HUES6 (cell line): Measurements from ENCODE around the gene CFAP20DC.

Experiments used
- H3K27ac ChIP-seq: 2 replicates; pipeline ENCODE4 v1.7.0; 2013; ENCODE audit warnings: low read depth, mild to moderate bottlenecking, low read length, inconsistent platforms
- H3K27me3 ChIP-seq: 2 replicates; pipeline ENCODE4 v1.6.1; 2013; ENCODE audit warnings: low read length; ENCODE audit not compliant: control insufficient read depth, insufficient read depth
- H3K36me3 ChIP-seq: 2 replicates; pipeline ENCODE4 v1.6.1; 2013; ENCODE audit warnings: low read length; ENCODE audit not compliant: control insufficient read depth, insufficient read depth
- H3K4me1 ChIP-seq: 2 replicates; pipeline ENCODE4 v1.6.1; 2013; ENCODE audit warnings: low read length; ENCODE audit not compliant: control insufficient read depth, insufficient read depth
- H3K4me3 ChIP-seq: 2 replicates; pipeline ENCODE4 v1.5.1; 2013; ENCODE audit warnings: low read depth, low read length
- H3K9ac ChIP-seq: one replicate; pipeline ENCODE4 v1.6.1; 2013; ENCODE audit warnings: mild to moderate bottlenecking, low read length
- H3K9me3 ChIP-seq: 2 replicates; pipeline ENCODE4 v1.6.1; 2013; ENCODE audit warnings: low read depth, low read length; ENCODE audit not compliant: control insufficient read depth, insufficient read depth

The CFAP20DC gene

GRCh38 chr3:58996730-58997129, 53.1 kb downstream of the CFAP20DC start:
- H3K27me3 ChIP-seq: no peaks in the 10 kb centered on the region
- no peak overlapping the region for H3K27ac ChIP-seq
- H3K4me1 ChIP-seq: no peaks in the 10 kb centered on the region; the same call in none of the 2 replicates
- no peaks in the 10 kb centered on the region for H3K9me3 ChIP-seq
- no peaks in the 10 kb centered on the region for H3K36me3 ChIP-seq
- no peak overlapping the region for H3K9ac ChIP-seq
- H3K4me3 ChIP-seq: no peak overlapping the region

GRCh38 chr3:58994746-58995330, 55.0 kb downstream of the CFAP20DC start:
- H3K9ac ChIP-seq: no peak overlapping the region
- H3K4me3 ChIP-seq: no peak overlapping the region
- no peaks in the 10 kb centered on the region for H3K9me3 ChIP-seq
- no peaks in the 10 kb centered on the region; the same call in none of the 2 replicates for H3K4me1 ChIP-seq
- H3K27ac ChIP-seq: no peak overlapping the region
- H3K27me3 ChIP-seq: no peaks in the 10 kb centered on the region
- H3K36me3 ChIP-seq: no peaks in the 10 kb centered on the region

- no peaks in the 10 kb centered on the region for H3K36me3 ChIP-seq
- H3K9ac ChIP-seq: no peak overlapping the region
- no peaks in the 10 kb centered on the region; the same call in none of the 2 replicates for H3K4me1 ChIP-seq
- no peaks in the 10 kb centered on the region for H3K27me3 ChIP-seq
- H3K27ac ChIP-seq: no peak overlapping the region
- no peak overlapping the region for H3K4me3 ChIP-seq
- H3K9me3 ChIP-seq: no peaks in the 10 kb centered on the region
These were observed 56.3 kb downstream of the CFAP20DC start for GRCh38 chr3:58993547-58993946.

- Histone ChIP-seq H3K36me3 (no peaks in the 10 kb centered on the region), H3K9me3 (peaks cover under 1% of the 10 kb centered on the region; the same call in 1 of the 2 replicates), H3K4me1 (no peaks in the 10 kb centered on the region; the same call in 1 of the 2 replicates), H3K9ac (no peak overlapping the region), H3K27ac (no peak overlapping the region), H3K27me3 (no peaks in the 10 kb centered on the region), H3K4me3 (no peak overlapping the region)
These were observed 58.2 kb downstream of the CFAP20DC start for GRCh38 chr3:58991623-58992022.

- Histone ChIP-seq H3K4me3 (no peak overlapping the region), H3K9me3 (peaks cover 2% of the 10 kb centered on the region; the same call in 1 of the 2 replicates), H3K4me1 (no peaks in the 10 kb centered on the region; the same call in 1 of the 2 replicates), H3K9ac (no peak overlapping the region), H3K27ac (no peak overlapping the region), H3K27me3 (no peaks in the 10 kb centered on the region), H3K36me3 (no peaks in the 10 kb centered on the region)
These were observed 58.8 kb downstream of the CFAP20DC start for GRCh38 chr3:58991026-58991425.

- H3K27ac ChIP-seq: no peak overlapping the region
- no peaks in the 10 kb centered on the region for H3K27me3 ChIP-seq
- no peaks in the 10 kb centered on the region; the same call in 1 of the 2 replicates for H3K4me1 ChIP-seq
- H3K4me3 ChIP-seq: no peak overlapping the region
- peaks cover 2% of the 10 kb centered on the region; the same call in 1 of the 2 replicates for H3K9me3 ChIP-seq
- no peaks in the 10 kb centered on the region for H3K36me3 ChIP-seq
- H3K9ac ChIP-seq: no peak overlapping the region
These were observed 59.9 kb downstream of the CFAP20DC start for GRCh38 chr3:58989955-58990354.

GRCh38 chr3:58989163-58989562, 60.7 kb downstream of the CFAP20DC start:
- Histone ChIP-seq H3K27ac (no peak overlapping the region), H3K4me3 (no peak overlapping the region), H3K9me3 (peaks cover 2% of the 10 kb centered on the region; the same call in 1 of the 2 replicates), H3K27me3 (no peaks in the 10 kb centered on the region), H3K9ac (no peak overlapping the region), H3K4me1 (no peaks in the 10 kb centered on the region; the same call in 1 of the 2 replicates), H3K36me3 (no peaks in the 10 kb centered on the region)

- no peaks in the 10 kb centered on the region for H3K27me3 ChIP-seq
- H3K36me3 ChIP-seq: no peaks in the 10 kb centered on the region
- no peak overlapping the region for H3K9ac ChIP-seq
- H3K9me3 ChIP-seq: peaks cover 2% of the 10 kb centered on the region; the same call in 1 of the 2 replicates
- no peak overlapping the region for H3K27ac ChIP-seq
- no peak overlapping the region for H3K4me3 ChIP-seq
- H3K4me1 ChIP-seq: no peaks in the 10 kb centered on the region
These were observed 61.8 kb downstream of the CFAP20DC start for GRCh38 chr3:58988041-58988440.

- Histone ChIP-seq H3K36me3 (no peaks in the 10 kb centered on the region), H3K9ac (no peak overlapping the region), H3K4me3 (no peak overlapping the region), H3K27ac (no peak overlapping the region), H3K4me1 (no peaks in the 10 kb centered on the region), H3K9me3 (peaks cover 2% of the 10 kb centered on the region; the same call in 1 of the 2 replicates), H3K27me3 (no peaks in the 10 kb centered on the region)
These were observed 63.2 kb downstream of the CFAP20DC start for GRCh38 chr3:58986654-58987053.

GRCh38 chr3:58979840-58980239, 70.0 kb downstream of the CFAP20DC start:
- no peak overlapping the region for H3K27ac ChIP-seq
- H3K9ac ChIP-seq: no peak overlapping the region
- H3K4me3 ChIP-seq: no peak overlapping the region
- no peaks in the 10 kb centered on the region for H3K9me3 ChIP-seq
- H3K36me3 ChIP-seq: no peaks in the 10 kb centered on the region
- H3K27me3 ChIP-seq: no peaks in the 10 kb centered on the region
- H3K4me1 ChIP-seq: no peaks in the 10 kb centered on the region

- H3K4me3 ChIP-seq: no peak overlapping the region
- no peaks in the 10 kb centered on the region for H3K36me3 ChIP-seq
- no peaks in the 10 kb centered on the region for H3K27me3 ChIP-seq
- H3K27ac ChIP-seq: no peak overlapping the region
- no peaks in the 10 kb centered on the region for H3K9me3 ChIP-seq
- H3K9ac ChIP-seq: no peak overlapping the region
- no peaks in the 10 kb centered on the region for H3K4me1 ChIP-seq
These were observed 76.0 kb downstream of the CFAP20DC start for GRCh38 chr3:58973796-58974195.
